ENCODE measurements around the gene FARS2.

FARS2 gene

DNA sequence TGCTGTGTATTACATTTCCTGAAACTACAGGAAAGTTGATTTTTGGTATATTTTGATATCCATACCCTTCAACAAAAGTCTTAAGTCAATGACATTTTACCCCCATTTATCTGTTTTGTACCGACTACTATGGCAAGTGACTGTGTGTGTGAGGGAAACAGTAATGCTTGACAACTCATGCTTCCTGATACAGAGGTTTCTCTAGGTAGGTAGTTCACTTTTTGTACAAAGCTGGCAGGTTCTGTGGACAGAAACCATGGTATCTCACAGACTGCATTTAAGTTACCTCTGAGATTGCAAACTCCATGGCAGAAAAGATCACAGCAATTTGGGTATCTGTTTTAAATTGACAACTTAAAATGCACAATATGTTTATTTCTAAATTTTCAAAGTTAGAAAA is 28.8 kb downstream of the FARS2 start:
- no peak for DNase-seq

DNA sequence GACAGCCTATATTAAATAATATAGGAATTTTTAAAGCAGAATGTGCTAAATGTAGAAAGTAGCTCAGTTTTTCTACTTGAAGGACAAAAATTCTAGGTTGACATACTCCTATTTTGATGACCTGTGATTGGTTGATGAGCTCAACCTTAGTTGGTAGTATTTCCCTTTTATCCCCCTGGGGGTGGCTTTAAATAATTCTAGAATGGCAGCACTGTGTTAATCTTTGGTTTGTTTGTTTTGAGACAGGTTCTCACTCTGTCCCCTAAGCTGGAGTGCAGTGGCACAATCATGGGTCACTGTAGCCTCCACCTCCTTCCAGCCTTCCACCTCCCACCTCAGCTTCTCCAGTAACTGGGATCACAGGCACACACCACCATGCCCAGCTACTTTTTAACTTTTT is 29.2 kb downstream of the FARS2 start:
- no peak for DNase-seq

DNA sequence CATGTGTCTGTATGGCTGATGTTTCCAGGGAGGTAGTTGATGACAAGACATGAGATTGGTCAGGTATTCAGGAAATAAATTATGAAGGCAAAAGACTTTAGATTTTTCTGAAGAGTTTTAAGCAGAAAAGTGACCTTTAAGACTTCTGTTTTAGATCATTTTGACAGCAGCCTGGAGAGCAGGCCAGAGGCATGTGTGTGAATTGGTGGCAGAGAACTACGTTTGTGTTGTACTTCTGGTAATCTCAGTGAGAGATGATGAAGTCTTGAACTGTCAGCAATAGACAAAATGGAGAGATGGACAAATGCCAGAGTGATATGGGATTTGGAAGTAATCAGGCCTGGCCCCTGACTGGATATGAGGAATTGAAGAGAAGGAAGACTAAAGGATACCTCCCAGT is 30.8 kb downstream of the FARS2 start:
- no peak for DNase-seq

DNA sequence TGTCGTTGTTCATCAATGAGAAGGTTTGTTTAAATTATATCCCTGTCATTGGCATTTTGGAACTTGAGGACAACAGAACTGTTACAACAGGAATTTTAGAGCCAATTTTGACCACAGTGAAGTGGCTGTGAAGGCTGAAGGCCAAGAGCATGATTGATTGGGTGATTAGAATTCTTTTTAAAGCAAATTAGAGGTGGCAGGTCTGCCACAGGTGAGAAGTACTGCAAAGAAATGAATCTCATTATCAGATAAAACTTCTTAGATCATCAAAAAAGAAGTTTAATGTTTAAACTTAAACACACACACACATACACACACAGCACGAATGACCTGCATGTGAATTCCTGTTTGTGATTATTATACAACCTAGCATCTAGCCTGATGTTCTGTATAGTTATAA is 32.4 kb downstream of the FARS2 start:
- no peak for DNase-seq

DNA sequence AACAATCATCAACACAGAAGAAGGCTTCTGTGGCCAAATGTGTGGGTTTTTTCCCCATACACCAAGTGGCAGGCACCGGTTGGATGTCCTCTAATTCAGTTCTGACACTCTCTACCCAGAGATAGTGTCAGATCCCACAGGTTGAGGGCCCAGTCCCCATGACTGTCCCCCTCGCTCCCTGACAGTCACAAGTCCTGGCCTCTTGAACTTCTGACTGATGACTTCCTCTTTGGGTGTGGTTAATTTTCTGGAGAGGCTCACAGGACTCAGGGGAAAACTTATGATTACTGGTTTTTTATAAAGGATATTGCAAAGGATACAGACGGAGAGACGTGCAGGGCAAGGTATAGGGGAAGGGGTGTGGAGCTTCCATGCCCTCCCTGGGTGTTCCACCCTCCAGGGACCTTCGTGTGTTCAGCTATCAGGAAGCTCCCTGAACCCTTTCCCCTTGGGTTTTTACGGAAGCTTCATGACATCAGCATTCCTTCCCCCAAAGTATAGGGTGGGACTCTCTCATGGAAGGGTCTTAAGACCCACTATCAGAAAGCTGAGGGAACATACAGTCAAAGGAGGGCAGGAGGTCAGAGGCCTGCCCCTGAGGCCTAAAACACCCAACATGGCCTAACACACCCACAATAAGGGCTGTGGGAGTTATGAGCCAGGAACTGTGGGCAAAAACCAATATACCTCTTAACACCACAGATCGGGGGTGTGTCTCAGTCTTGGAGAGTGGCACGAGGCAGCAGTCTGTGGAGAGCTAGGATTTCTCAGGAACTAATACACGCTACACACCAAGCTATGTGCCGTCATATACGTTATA is 33.3 kb downstream of the FARS2 start:
- no peak for DNase-seq

DNA sequence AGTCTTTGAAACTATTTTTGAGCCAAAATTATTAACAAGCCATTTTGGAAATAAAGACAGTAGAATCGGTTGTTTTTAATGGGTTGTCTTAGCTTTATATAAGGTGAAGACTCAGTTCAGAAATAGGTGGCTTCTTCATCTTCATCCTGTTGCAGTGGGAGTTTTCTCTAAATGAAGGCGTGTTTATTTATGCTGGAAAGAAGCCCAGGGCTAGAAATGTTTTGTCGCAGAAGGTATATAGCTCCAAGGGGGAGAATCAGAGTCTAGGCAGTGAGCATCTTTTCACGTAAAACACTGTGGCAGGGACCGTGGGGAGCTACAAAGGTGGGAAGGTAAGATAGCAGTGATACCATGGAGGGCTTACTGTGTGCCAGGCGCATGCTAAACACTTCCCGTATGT is 34.3 kb downstream of the FARS2 start:
- DNase-seq, result no peak

DNA sequence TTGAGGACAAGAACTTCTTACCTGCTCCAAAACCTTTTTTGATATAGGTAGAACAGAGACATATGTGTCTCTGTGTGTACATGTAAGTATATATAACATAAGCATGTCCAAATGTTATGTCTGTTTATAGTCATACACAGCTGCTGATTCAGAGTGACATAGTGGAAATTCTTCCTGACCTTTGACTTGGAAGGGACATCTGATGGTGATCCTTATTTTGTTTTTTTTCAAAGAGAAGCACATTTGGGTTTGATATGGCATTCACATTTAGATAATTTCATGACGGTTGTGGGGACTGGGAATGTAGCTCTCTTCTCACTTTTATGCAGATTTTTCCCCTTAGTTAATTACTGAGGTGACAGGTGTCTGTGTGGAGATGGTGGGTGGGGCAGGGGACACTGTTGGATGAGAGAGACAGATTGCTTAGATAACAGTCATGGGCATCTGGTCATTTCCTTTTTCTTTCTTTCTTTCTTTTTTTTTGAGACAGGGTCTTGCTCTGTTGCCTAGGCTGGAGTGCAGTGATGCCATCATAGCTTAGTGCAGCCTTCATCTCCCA is 39.0 kb downstream of the FARS2 start:
- no peak for DNase-seq

DNA sequence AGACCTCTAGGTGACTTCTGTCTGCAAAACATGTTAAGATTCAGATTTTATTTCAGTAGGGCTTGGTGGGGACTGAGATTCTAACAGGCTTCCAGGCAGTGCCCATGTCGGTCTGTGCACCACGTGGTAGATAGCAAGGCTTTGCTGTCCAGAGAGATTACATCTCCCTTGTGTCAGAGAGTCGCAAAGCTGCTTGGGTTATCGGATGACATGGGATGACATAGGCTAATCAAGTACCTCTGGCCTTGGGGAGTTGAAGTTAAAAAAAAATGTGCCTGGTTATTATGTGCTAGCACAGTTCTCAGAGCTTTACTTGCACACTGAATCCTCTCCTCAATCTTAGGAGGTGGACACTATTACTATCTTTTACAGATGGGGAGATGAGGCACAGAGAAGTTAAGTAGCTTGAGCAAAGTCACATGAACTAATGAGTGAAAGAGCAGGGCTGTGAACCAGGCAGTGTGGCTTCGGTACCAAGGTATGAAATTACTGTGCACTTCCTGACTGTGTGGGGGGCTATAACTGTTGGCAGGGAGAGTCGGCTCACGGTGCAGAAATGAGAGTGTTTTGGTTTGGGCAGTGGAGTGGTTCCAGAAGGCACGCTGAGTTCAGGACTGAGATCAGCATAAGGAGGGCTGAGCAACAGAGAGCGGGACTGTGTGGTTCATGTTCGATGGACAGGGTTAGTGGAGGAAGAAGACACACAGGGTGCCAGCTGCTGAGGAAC is 41.1 kb downstream of the FARS2 start:
- peak; percentile 19 to 41 for DNase-seq

DNA sequence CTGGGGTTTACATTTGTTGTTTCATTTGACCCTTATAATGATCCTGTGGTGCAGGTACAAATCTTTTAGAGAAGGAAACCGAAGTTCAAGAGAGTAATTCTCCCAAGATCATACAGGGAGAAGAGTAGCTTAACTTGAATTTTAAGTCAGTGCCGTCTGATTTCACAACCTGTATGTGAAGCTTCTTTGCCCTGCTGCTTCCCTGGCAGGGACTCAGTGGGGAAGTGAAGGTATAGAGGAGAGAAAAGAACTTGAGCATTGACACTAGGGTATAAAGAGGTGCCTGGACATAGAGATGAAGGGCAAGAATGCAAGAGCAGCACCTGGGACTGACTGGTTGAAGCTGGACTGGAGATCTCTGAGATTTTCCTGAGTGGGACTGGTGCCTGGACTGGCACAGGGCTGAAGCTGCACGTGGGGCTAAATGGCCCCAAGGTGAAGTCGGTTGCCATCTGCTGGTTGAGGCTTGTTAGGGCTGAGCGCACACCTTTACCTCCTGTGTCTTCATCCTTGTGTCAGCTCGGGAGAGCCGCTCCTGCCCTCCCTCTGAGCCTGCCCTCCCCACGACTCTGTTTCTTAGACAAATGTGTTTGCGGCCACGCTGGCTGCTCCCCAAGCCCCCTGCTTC is 41.8 kb downstream of the FARS2 start:
- peak; percentile 37 to 41 for DNase-seq

DNA sequence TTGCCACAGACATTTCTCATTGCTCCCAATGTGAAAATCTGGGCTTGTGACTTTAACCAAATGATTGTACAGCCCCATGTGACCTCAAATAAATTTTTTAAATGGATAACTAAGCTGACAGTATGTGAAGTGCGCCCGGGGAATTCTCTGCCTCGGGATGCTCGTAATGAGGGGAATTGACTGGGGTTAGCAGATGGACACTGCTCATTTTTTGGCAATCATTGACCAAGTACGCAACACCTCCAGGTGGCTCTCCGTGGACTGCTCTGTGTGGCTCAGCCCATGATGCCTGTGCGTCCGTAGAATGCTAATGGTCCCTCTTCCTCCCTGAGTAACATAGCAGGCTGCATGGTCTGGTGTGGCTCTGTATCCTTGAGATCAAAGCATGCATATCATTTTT is 42.4 kb downstream of the FARS2 start:
- no peak for DNase-seq

DNA sequence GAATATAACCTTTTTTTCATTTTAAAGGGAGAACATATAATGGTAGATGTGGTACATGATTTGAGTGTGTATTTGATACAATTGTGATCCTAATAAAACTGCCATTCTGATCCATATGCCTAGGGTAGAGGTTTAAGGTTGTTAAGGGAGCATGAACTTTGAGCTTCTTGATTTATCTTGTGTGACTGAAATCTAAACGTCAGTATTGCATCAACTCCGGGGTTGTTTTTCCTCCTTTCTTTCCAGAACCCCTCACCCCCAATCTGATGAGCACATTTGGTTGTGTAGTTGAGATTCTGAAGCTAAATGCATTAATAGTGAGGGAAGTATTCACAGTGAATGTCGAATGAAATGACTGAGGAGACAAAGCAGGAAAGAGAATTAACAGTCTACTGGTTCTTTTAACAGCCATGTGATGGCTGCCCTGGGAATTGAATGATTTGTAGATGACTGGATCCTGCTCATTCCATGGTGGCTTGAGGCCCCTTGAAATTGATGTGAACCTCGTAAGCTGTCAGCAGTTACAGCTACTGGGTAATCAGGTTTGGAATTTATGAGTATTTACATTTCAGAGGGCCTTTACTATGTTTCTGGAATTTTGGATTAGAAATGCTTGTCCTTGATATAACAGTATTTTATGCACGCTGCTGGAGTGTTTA is 44.8 kb downstream of the FARS2 start:
- DNase-seq, result no peak

DNA sequence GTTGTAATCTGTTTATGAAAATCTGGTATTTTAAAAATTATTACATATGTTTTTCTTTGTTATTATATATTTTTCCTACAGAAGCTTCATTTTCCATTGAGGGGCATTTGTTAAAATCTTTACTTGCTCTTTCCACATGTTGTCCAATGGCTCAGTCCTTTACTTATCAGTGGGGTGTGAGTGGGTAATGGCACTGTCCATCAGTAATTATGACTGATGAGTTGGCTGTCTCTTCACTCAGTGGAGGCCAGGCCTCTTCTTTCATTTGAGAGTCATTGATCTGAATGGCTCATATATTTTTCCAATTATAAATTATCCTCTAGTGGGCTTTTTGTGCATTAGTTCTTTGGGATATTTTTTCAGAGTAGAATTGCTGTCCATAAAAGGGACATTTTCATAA is 45.7 kb downstream of the FARS2 start:
- DNase-seq, result no peak

DNA sequence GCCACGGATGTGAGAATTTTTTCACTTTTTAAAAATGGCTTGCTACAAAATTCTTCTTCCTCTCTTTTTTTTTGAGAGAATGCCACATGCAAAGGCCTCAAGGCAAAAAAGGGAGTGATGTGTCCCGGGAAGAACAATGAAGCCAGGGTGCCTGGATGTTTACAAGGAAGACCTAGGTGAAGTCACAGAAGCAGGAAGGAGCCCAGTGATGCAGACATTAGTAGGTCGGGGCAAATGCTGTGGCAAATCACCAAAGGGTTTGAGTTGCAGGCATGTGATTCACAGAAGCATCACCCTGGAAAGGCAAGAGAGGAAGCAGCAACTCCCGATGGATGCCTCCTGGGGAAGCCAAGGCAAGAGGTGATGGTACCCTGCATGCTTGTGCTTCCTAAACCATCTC is 46.8 kb downstream of the FARS2 start:
- DNase-seq, result no peak

DNA sequence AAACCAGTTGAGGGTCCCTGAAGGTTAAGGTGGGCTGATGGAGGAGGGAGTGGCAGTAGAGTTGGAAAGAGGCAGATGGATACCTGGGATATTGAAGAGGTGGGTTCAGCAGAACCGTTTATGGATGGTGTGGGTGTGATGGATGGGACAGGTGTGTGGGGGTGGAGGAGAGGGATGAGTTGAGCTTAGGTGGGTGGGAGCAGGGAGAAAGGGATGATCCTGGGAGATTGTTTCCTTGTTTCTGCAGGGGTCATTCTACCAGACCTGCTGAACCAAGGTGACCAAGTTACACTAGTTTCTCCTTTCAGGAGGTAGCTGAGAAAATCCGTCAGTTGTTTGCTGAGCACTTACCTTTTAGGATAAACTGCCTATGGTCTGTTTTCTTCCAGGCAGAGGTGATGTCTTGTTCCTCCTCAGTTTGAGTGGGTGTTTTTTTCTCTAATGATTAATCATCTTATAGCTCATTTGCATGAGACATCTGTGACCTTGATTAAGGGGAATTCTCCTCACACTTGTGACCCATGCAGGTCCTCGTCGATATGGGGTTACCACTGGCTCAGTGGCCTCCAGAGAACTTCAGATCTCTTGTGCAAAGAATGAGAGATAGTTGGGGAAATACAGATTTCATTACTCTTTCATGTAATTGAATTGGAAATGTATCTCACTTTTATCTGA is 53.0 kb downstream of the FARS2 start:
- DNase-seq, result no peak

DNA sequence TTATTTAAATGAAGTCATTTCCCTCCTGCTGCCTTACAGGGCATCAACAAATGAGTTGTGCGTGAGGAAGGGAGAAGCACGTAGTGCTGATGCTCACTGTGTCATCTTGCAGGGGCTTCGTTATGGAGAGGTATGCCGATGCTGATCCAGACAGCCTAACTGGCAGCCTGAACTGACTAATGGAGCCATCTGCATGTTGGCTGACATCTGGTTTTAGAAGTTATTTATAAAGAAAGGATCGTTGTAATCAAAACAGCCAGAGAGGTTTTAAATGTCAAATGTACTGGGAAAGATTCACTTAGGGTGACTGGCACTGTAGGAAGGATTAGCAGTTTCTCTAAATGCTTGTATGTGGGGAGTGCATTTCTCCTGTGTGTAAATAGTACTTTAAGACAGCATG is 54.6 kb downstream of the FARS2 start:
- DNase-seq, result no peak

DNA sequence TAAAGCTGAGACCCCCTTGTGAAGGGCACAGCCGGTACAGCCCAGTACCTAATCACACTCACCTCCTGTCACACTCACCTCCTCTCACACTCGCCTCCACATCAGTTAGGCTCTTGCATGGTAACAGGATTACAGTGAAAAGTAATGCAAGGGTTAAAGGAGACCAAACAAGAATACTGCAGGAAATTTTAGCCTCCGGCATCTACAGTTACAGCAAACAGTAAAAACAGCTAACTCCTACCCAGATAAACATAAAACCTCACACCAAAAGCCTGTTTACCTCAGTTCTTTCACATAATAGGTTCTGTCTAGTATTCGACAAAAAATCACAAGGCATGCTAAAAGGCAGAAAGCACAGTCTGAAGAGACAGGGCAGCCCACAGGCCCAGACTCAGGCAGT is 55.6 kb downstream of the FARS2 start:
- DNase-seq, result no peak

DNA sequence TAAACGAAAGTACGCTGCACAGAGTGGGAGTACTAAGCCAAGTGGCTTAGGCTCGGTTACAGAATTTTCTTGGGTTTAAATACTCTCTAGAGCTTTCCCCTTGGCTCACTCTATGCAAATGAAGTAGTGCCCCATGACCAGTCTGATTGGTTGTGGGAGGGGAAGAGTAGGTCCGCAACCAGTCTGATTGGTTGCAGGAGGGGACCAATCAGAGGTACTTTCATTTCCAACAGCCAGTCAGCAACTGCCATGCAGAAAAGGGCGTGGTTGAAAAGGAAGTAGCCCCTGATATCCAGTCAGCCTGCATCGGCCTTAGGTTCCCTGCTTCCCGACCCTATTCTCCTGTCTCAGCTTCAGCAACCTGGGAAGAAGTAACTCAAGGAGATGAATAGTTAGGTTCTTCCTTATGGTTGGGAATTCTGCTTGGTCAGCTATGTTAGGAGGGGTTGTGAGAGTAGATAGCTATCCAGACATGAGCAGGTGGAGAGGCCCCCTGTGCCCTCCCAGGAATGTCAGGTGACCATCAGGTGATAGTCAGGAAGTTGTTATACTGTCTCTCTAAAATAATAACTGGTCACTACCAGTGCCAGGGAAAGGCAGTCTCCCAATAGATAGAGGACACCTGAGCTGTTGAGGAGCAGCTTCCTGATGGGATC is 57.4 kb downstream of the FARS2 start:
- DNase-seq, result no peak

DNA sequence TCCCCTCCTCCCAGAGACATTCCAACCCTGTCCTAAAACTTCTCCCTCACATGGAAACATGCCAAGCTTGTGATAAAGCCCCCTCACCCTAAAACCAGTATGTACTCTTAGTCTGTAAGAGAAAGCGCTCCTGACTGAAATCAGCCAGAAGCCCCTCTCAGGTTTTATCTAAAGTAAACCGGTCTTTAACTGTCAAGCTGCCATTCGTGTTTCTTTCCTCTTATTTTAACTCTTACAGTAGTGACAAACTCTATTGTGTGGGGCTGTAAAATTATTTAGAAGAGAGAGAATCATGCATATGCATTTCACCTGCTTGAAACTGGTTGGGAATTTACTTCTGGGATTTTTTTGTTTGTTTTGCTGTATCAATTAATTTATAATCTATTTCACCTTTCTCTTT is 62.7 kb downstream of the FARS2 start:
- no peak for DNase-seq

DNA sequence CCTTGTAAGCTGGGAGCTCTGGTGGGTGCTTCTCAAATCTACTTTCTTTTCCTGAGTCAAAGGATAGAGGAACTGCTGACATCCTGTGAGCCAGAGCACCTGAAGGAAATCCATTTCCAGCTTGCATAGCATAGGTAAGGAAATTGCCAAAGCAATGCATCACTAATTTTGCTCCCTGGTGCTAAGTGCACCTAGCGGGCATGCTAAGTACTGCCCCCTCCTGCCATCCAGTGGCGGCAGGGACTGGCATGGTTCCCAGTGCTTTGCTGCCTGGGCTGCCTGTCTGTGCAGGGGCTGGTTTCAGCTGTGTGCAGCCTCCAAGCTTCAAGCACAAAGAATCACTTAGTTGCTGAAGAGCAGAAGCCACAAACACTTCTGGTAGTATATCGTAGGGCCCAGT is 63.9 kb downstream of the FARS2 start:
- no peak for DNase-seq

DNA sequence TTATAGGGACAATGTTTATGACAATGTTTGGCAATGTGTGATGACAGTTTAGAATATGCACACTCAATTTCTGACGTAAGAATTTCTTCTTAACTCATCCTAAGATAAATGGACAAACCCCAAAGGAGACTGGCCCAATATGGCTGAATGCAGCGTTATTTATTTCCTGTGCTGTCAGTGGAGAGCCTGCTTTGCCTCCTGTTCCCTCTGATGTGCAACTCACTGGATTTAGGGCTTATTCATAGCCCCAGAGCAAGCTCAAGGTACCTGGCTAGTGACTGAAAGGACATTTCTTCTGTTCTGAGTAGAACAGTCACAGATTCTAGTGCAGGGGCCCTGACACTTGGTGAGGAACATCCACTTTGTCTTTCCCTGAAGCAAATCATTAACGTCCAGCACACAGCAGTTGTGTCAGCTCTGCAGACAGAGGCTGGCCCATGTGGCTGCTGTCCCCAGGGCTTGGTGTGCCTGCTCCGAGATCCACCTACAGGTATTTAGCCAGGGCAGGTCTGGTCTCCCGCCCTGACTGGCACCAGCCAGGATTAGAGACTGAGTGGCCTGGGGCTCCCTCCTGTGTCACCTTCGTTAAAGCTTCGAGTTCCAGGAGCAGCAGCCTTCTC is 64.8 kb downstream of the FARS2 start:
- DNase-seq, result no peak

DNA sequence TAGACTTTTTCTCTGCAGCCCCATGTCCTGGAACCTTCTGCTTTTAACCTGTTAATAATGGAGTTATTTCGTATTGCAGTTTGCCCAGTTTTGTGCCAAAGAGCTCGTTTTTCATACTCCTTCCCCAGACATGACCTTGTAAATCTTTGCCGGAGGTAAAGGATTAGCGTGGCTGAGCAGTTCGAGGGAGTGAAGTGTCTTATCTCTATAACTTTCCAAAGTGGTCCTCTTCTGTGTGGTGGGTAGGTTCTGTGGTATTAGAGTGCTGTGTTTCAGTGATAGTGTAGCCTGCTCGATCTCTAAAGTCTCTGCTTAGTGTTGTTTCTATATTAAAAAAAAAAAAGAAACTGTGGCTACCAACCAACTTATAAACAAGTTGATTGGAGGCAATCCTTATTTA is 67.5 kb downstream of the FARS2 start:
- DNase-seq, result no peak

All from stimulated activated CD4-positive, alpha-beta T cell treated with anti-CD3 and anti-CD28 coated beads, Interleukin-2, amount 100 ng/mL, for 48 hours (primary cell).